Ectodermal cell (in vitro differentiated cells): ENCODE measurements around the gene BAIAP2.
"Not testable (repeated sequence)": the region's sequence is repeated elsewhere in the genome, so short reads cannot be mapped to it uniquely, and the experiment has no call there.

Experiments
- H3K27ac ChIP-seq: 2 replicates; pipeline ENCODE4 v1.7.0; 2013; ENCODE audit warnings: mild to moderate bottlenecking, low read depth, low read length; ENCODE audit not compliant: insufficient read depth, poor library complexity, severe bottlenecking
- H3K27me3 ChIP-seq: 2 replicates; pipeline ENCODE4 v1.7.0; 2013; ENCODE audit warnings: mild to moderate bottlenecking, low read length; ENCODE audit not compliant: insufficient read depth, control insufficient read depth, poor library complexity, severe bottlenecking
- H3K36me3 ChIP-seq: one replicate; pipeline ENCODE4 v1.7.0; 2013; ENCODE audit warnings: low read length; ENCODE audit not compliant: control insufficient read depth, insufficient read depth
- H3K4me1 ChIP-seq: one replicate; pipeline ENCODE4 v1.7.0; 2013; ENCODE audit warnings: low read length; ENCODE audit not compliant: control insufficient read depth, insufficient read depth
- H3K4me3 ChIP-seq: 2 replicates; pipeline ENCODE4 v1.7.0; 2013; ENCODE audit warnings: low read depth, low read length, control low read depth; ENCODE audit not compliant: insufficient read depth
- H3K9me3 ChIP-seq: 2 replicates; pipeline ENCODE4 v1.7.0; 2013; ENCODE audit warnings: mild to moderate bottlenecking, low read length, moderate library complexity; ENCODE audit not compliant: control insufficient read depth
- WGBS, 2 experiments: methylation state at CpG; one replicate each; pipeline ENCODE4 v1.1.7; 2013; ENCODE audit warnings: missing lambda C conversion rate in 2 of 2; 5-methylcytosine and 5-hydroxymethylcytosine counted together

The BAIAP2 gene

GRCh38 chr17:81078026-81078913 lies 43.3 kb downstream of the BAIAP2 start:
- H3K27me3 ChIP-seq, H3K36me3 ChIP-seq, H3K4me3 ChIP-seq, H3K9me3 ChIP-seq, H3K27ac ChIP-seq: not testable (repeated sequence)
- WGBS, 2 experiments = 94 to 95% methylated on average over 45 of the region's 45 CpGs
- H3K4me1 ChIP-seq = peaks cover 35% of the 10 kb centered on the region

GRCh38 chr17:81080019-81080418 lies 45.1 kb downstream of the BAIAP2 start:
- Histone ChIP-seq H3K4me1 (peaks cover 25% of the 10 kb centered on the region), H3K36me3 (no peaks in the 10 kb centered on the region), H3K9me3 (no peaks in the 10 kb centered on the region), H3K4me3 (no peak overlapping the region), H3K27me3 (no peaks in the 10 kb centered on the region), H3K27ac (no peak overlapping the region)
- WGBS, 2 experiments = 76 to 79% methylated on average over 19 of the region's 19 CpGs

GRCh38 chr17:81081222-81082176 lies 46.5 kb downstream of the BAIAP2 start:
- Histone ChIP-seq H3K9me3 (no peaks in the 10 kb centered on the region), H3K27me3 (no peaks in the 10 kb centered on the region), H3K36me3 (peaks cover 7% of the 10 kb centered on the region), H3K4me3 (no peak overlapping the region), H3K4me1 (peaks cover 11% of the 10 kb centered on the region), H3K27ac (no peak overlapping the region)
- 94 to 95% methylated on average over 33 of the region's 33 CpGs for WGBS, 2 experiments

GRCh38 chr17:81082177-81083073 lies 47.5 kb downstream of the BAIAP2 start:
- WGBS, 2 experiments = 95 to 96% methylated on average over 33 of the region's 33 CpGs
- H3K27me3 ChIP-seq = no peaks in the 10 kb centered on the region
- H3K27ac ChIP-seq = no peak overlapping the region
- H3K4me1 ChIP-seq = peaks cover 11% of the 10 kb centered on the region
- peaks cover 10% of the 10 kb centered on the region for H3K36me3 ChIP-seq
- H3K9me3 ChIP-seq = no peaks in the 10 kb centered on the region
- H3K4me3 ChIP-seq = no peak overlapping the region

GRCh38 chr17:81083125-81083765 lies 48.3 kb downstream of the BAIAP2 start:
- Histone ChIP-seq H3K36me3 (peaks cover 10% of the 10 kb centered on the region), H3K9me3 (no peaks in the 10 kb centered on the region), H3K27me3 (no peaks in the 10 kb centered on the region), H3K4me1 (peaks cover 11% of the 10 kb centered on the region), H3K4me3 (no peak overlapping the region), H3K27ac (no peak overlapping the region)
- 88 to 89% methylated on average over 27 of the region's 27 CpGs for WGBS, 2 experiments

GRCh38 chr17:81084680-81085419 lies 49.9 kb downstream of the BAIAP2 start:
- peaks cover 18% of the 10 kb centered on the region for H3K4me1 ChIP-seq
- H3K9me3 ChIP-seq = no peaks in the 10 kb centered on the region
- 94% methylated on average over 26 of the region's 26 CpGs for WGBS, 2 experiments
- H3K27ac ChIP-seq = no peak overlapping the region
- H3K4me3 ChIP-seq = no peak overlapping the region
- no peaks in the 10 kb centered on the region for H3K27me3 ChIP-seq
- peaks cover 10% of the 10 kb centered on the region for H3K36me3 ChIP-seq

- Histone ChIP-seq H3K4me1 (peaks cover 18% of the 10 kb centered on the region), H3K9me3 (no peaks in the 10 kb centered on the region), H3K36me3 (peaks cover 10% of the 10 kb centered on the region), H3K27me3 (no peaks in the 10 kb centered on the region), H3K4me3 (no peak overlapping the region), H3K27ac (no peak overlapping the region)
- WGBS, 2 experiments = 92 to 94% methylated on average over 20 of the region's 20 CpGs
Measured at GRCh38 chr17:81085420-81085911, 50.5 kb downstream of the BAIAP2 start.

GRCh38 chr17:81086789-81087551 lies 52.0 kb downstream of the BAIAP2 start:
- H3K4me1 ChIP-seq = peaks cover 31% of the 10 kb centered on the region
- no peak overlapping the region for H3K27ac ChIP-seq
- H3K36me3 ChIP-seq = peaks cover 10% of the 10 kb centered on the region
- 95 to 96% methylated on average over 32 of the region's 32 CpGs for WGBS, 2 experiments
- no peaks in the 10 kb centered on the region for H3K27me3 ChIP-seq
- H3K9me3 ChIP-seq = no peaks in the 10 kb centered on the region
- H3K4me3 ChIP-seq = no peak overlapping the region
